IPS-18a (cell line): ENCODE measurements around the gene TMEM183A.
A peak's percentile ranks its signal among the peaks of the same experiment; 100 is the strongest.
"Not testable (repeated sequence)": the region's sequence is repeated elsewhere in the genome, so short reads cannot be mapped to it uniquely, and the experiment has no call there.

ENCODE experiments used
- H3K27ac ChIP-seq: one replicate; pipeline ENCODE4 v1.5.1; 2013; ENCODE audit warnings: low read length
- H3K27me3 ChIP-seq: one replicate; pipeline ENCODE4 v1.6.1; 2013; ENCODE audit warnings: mild to moderate bottlenecking, low read length; ENCODE audit not compliant: control insufficient read depth, insufficient read depth
- H3K36me3 ChIP-seq: one replicate; pipeline ENCODE4 v1.6.1; 2013; ENCODE audit warnings: low read depth, low read length; ENCODE audit not compliant: control insufficient read depth
- H3K4me1 ChIP-seq: one replicate; pipeline ENCODE4 v1.6.1; 2013; ENCODE audit warnings: low read depth, low read length; ENCODE audit not compliant: control insufficient read depth
- H3K4me3 ChIP-seq: one replicate; pipeline ENCODE4 v1.5.1; 2013; ENCODE audit warnings: low read length
- H3K9ac ChIP-seq: one replicate; pipeline ENCODE4 v1.6.1; 2013; ENCODE audit warnings: mild to moderate bottlenecking, low read length, moderate library complexity
- H3K9me3 ChIP-seq: one replicate; pipeline ENCODE4 v1.6.1; 2013; ENCODE audit warnings: low read depth, low read length; ENCODE audit not compliant: control insufficient read depth

TMEM183A gene

DNA sequence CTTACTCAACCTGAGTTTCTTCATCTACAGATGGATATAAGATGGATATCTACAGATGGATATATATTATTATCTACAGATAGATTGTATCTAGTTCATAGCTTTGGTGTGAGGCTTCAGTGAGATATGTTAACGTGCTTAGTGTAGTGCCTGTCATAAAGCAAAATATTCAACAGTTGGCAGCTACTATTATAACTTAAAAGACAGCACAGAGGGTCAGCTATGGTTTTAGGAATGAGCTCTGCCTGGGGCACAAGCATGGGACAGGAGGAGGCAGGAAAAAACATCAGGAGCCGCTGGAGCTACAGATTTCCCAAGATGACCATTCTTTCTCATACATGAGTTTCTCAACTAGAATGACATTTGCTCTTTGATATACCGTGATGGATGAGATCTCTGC, 38.8 kb upstream of the TMEM183A start:
- no peaks in the 10 kb centered on the region for H3K9me3 ChIP-seq
- H3K4me3 ChIP-seq: peak overlapping the region; percentile 68
- no peak overlapping the region for H3K9ac ChIP-seq
- peaks cover 10% of the 10 kb centered on the region for H3K27me3 ChIP-seq
- H3K27ac ChIP-seq: no peak overlapping the region
- H3K36me3 ChIP-seq: peaks cover 5% of the 10 kb centered on the region
- H3K4me1 ChIP-seq: peaks cover 4% of the 10 kb centered on the region

DNA sequence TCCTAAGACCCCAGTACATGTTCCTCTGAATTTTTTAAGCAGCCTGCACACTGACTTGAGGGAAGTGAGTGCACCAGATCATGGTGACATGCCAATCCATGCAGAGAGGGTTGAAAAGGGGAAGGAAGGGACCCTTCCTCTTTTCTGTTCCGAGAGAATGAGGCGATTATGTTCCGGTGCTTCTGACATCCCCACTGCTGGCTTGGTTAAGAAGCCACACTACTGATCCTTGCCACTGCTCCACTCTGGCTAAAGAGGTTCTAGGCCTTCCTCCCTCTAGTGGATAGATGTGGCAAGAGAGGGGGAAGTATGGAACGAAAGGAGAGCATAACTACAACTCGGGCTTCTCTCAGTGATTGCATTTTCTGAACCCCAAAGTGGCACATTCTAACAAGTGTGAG, 38.3 kb upstream of the TMEM183A start:
- no peak overlapping the region for H3K4me3 ChIP-seq
- peaks cover 10% of the 10 kb centered on the region for H3K27me3 ChIP-seq
- peaks cover 5% of the 10 kb centered on the region for H3K36me3 ChIP-seq
- H3K4me1 ChIP-seq: peaks cover 4% of the 10 kb centered on the region
- H3K27ac ChIP-seq: no peak overlapping the region
- H3K9me3 ChIP-seq: no peaks in the 10 kb centered on the region
- no peak overlapping the region for H3K9ac ChIP-seq

DNA sequence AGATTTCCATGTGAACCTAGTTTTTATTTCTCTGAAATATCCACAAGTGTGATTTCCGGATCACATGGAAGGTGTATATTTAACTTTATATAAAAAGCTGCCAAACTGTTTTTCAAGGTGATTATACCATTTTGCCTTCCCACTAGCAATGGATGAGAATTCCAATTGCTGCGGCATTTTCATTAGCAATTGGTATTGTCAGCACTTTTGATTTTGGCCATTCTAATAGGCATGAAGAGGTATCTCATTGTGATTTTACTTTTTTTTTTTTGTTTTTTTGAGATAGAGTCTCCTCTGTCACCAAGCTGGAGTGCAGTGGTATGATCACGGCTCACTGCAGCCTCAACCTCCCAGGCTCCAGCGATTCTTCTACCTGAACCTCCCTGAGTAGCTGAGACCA, 35.1 kb upstream of the TMEM183A start:
- Histone ChIP-seq H3K4me1 (peaks cover 4% of the 10 kb centered on the region), H3K36me3 (no peaks in the 10 kb centered on the region), H3K27me3 (peaks cover 10% of the 10 kb centered on the region), H3K9me3 (no peaks in the 10 kb centered on the region), H3K27ac (no peak overlapping the region), H3K4me3 (no peak overlapping the region), H3K9ac (no peak overlapping the region)

DNA sequence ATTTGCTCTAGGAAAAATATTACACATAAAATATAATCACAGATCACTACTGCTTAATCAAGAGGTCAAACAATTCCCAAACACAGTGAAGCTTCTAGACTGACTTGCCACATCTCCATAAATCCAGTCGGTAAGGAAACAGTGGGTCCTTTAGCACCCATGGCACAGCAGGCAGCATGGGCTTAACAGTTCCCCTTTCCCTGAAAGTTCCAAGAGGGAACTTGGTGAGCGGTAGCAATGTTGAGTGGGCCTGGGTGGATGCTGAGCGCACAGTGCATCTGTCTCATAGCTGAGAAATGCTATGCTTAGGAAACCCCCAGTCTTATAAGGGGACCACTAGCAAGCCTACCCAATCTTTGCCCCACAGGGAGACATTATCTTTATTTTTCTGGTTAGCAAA, 32.3 kb upstream of the TMEM183A start:
- H3K27me3 ChIP-seq: no peaks in the 10 kb centered on the region
- H3K9me3 ChIP-seq: no peaks in the 10 kb centered on the region
- H3K36me3 ChIP-seq: no peaks in the 10 kb centered on the region
- no peak overlapping the region for H3K4me3 ChIP-seq
- no peak overlapping the region for H3K27ac ChIP-seq
- no peak overlapping the region for H3K9ac ChIP-seq
- no peaks in the 10 kb centered on the region for H3K4me1 ChIP-seq

DNA sequence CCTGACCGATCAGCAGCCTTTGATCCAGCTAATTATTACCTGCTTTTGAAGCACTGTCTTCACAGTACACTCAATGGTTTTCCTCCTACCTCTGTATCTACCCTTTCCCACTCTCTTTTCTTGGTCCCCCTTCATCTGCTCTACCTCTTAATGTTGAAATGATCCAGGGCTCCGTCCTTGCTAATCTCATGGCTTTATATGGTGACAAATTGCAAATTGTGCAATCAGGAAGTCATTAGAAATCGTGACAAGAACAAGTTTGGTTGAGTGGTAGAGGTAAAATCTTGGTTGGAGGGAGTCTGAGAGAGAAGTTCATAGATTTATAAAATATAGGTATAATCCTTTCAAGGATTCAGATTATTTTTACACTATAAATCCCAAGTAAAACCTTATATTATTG, 30.5 kb upstream of the TMEM183A start:
- no peak overlapping the region for H3K9ac ChIP-seq
- H3K27me3 ChIP-seq: no peaks in the 10 kb centered on the region
- no peak overlapping the region for H3K4me3 ChIP-seq
- no peaks in the 10 kb centered on the region for H3K9me3 ChIP-seq
- H3K27ac ChIP-seq: no peak overlapping the region
- H3K36me3 ChIP-seq: no peaks in the 10 kb centered on the region
- no peaks in the 10 kb centered on the region for H3K4me1 ChIP-seq

DNA sequence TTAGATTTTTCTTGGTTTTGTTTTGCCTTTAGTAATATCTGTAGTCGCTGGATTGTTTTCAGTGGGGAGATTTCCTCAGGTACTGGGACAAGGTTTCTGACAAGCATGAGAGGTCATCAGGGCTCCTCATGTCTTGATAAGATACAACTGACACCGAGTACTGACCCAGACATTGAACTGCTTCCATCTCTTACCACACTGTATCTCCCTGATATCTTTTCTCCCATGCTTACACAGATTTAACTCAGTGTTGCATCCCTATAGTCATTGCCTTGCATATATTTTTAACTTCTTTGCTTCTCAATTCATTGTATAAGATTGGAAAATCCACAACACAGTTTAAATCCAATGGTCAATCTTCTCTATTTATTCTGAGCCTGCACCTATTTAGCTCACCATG, 27.7 kb upstream of the TMEM183A start:
- no peaks in the 10 kb centered on the region for H3K36me3 ChIP-seq
- H3K27ac ChIP-seq: no peak overlapping the region
- no peak overlapping the region for H3K4me3 ChIP-seq
- no peaks in the 10 kb centered on the region for H3K27me3 ChIP-seq
- no peaks in the 10 kb centered on the region for H3K9me3 ChIP-seq
- H3K9ac ChIP-seq: no peak overlapping the region
- no peaks in the 10 kb centered on the region for H3K4me1 ChIP-seq

DNA sequence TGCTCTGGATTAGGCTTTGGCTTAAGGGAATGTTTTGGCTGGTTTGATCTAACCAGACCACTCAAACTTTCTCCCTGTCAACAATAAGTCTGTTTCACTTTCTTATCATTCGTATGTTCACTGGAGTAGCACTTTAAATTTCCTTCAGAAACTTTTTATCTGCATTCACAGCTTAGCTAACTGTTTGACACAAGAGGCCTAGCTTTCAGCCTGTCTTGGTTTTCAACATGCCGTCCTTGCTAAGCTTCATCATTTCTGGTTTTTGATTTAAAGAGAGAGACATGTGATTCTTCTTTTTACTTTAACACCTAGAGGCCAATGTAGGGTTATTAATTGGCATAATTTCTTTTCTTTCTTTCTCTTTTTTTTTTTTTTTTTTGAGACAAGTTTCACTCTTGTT, 25.2 kb upstream of the TMEM183A start:
- Histone ChIP-seq H3K4me3 (no peak overlapping the region), H3K27me3 (no peaks in the 10 kb centered on the region), H3K9ac (no peak overlapping the region), H3K9me3 (no peaks in the 10 kb centered on the region), H3K4me1 (no peaks in the 10 kb centered on the region), H3K36me3 (no peaks in the 10 kb centered on the region), H3K27ac (no peak overlapping the region)

DNA sequence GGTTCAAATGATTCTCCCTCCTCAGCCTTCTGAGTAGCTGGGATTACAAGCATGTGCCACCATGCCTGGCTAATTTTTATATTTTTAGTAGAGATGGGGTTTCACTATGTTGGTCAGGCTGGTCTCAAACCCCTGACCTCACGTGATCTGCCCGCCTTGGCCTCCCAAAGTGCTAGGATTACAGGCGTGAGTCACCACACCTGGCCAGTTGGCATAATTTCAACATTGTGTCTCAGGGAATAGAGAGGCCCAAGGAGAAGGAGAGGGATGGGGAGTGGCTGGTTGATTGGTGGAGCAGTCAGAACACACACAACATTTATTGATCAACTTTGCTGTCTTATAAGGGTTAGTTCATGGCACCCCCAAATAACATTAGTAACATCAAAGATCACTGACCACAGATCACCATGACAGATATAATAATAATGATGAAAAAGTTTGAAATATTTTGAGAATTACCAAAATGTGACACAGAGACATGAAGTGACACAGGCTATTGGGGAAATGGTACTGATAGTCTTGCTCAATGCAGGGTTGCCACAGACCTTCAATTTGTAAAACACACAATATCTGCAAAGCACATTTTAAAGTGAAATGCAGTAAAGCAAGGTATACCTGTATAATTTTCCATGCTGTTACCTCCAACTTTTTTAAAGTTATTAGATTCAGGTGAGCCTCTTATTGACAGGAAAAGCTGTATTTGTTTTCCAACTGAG, 24.3 kb upstream of the TMEM183A start:
- H3K4me1 ChIP-seq: no peaks in the 10 kb centered on the region
- H3K9ac ChIP-seq: no peak overlapping the region
- H3K9me3 ChIP-seq: no peaks in the 10 kb centered on the region
- no peaks in the 10 kb centered on the region for H3K27me3 ChIP-seq
- H3K36me3 ChIP-seq: no peaks in the 10 kb centered on the region
- H3K27ac ChIP-seq: no peak overlapping the region
- H3K4me3 ChIP-seq: no peak overlapping the region

DNA sequence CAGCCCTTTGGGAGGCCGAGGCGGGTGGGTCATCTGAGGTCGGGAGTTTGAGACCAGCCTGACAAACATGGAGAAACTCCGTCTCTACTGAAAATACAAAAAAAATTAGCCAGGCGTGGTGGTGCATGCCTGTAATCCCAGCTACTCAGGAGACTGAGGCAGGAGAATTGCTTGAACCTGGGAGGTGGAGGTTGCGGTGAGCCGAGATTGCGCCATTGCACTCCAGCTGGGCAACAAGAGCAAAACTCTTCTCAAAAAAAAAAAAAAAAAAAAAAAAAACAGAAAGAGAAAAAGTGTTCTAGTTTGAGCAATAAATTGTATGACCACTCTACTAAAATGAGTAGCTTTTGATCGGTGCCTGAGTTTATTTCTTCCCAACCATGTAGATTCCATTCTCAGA, 21.1 kb upstream of the TMEM183A start:
- not testable (repeated sequence) for H3K27ac ChIP-seq, H3K36me3 ChIP-seq, H3K4me3 ChIP-seq, H3K9ac ChIP-seq, H3K4me1 ChIP-seq, H3K9me3 ChIP-seq, H3K27me3 ChIP-seq

DNA sequence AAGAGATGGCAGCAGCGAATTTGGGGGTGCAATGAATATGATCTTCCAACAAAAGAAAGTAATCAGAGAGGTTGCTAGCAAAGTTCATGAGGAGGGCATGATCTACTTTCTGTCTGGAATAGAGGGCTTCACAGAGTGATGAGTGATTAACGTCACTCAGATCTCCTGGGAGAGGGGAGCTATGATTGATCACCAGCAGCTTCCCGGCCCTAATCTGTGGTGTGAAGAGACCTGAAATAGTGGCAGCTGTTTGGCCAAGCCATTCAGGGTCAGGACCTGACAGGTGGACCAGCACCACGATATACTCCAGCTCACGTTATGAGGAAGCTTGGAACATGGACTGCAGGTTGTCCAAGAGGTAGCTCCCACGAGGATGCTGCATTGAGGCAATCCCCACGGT, 19.9 kb upstream of the TMEM183A start:
- Histone ChIP-seq H3K27me3 (no peaks in the 10 kb centered on the region), H3K9ac (no peak overlapping the region)

DNA sequence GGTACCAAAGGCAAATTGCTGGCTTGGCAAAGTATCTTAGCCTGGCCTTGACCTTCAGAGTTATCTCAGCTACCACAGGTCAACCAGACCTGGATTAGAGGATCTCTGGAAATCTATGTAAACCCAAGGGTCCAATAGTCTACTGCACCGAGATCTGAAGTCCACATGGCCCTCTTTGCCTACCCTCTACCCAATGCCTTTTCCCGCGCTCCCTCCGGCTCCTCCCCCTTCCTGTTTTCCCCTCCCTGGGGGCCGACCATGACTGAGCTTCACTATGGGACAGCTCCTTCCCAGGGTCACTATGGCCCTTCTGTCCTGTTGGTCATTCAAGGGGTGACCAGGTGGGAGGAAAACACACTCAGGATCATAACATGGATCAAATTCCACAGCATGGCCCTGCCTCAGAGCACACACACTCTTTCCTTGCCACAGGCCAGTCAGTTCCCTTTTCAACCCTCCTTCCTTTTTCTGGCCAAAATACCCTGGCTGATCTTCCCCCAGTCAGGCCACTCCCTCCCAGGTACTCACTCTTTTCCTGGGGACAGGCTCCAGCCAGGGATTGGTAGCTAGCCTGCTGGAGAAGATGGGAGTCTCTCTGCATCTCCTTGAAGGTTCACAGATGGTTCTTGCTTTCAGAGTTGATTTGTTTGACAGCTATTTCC, 19.1 kb upstream of the TMEM183A start:
- Histone ChIP-seq H3K4me1 (no peaks in the 10 kb centered on the region), H3K9ac (no peak overlapping the region), H3K27ac (no peak overlapping the region), H3K36me3 (no peaks in the 10 kb centered on the region), H3K4me3 (no peak overlapping the region), H3K9me3 (no peaks in the 10 kb centered on the region), H3K27me3 (no peaks in the 10 kb centered on the region)

More for the DNA sequence above, 19.9 kb upstream of the TMEM183A start:
- no peaks in the 10 kb centered on the region for H3K9me3 ChIP-seq
- no peaks in the 10 kb centered on the region for H3K4me1 ChIP-seq
- no peaks in the 10 kb centered on the region for H3K36me3 ChIP-seq
- H3K4me3 ChIP-seq: no peak overlapping the region
- no peak overlapping the region for H3K27ac ChIP-seq

DNA sequence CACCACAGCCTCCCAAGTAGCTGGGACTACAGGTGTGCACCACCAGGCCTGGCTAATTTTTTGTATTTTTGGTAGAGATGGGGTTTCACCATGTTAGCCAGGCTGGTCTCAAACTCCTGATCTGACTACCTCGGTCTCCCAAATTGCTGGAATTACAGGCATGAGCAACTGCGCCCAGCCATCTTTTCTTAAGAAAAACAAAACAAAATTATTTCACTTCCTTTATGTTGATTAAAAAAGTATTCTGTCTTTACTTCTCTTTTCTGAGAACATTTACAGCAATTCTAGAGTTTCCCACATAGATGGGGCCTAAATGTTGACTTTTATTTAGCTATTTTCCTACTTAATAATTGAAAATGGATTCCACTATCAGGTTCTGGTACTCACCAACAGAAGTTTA, 17.3 kb upstream of the TMEM183A start:
- Histone ChIP-seq H3K27me3 (no peaks in the 10 kb centered on the region), H3K4me1 (no peaks in the 10 kb centered on the region), H3K4me3 (no peak overlapping the region), H3K36me3 (no peaks in the 10 kb centered on the region), H3K9ac (no peak overlapping the region), H3K27ac (no peak overlapping the region), H3K9me3 (no peaks in the 10 kb centered on the region)
